NCI-H2227 (cell line): ENCODE data around the gene CDR2.
"Not testable (repeated sequence)": the region's sequence is repeated elsewhere in the genome, so short reads cannot be mapped to it uniquely, and the experiment has no call there.

Source experiments
- DNase-seq: peaks from one replicate; lab custom pipeline; 2025; ENCODE audit not compliant: unreplicated experiment; lab: John Stamatoyannopoulos, UW

The CDR2 gene

DNA sequence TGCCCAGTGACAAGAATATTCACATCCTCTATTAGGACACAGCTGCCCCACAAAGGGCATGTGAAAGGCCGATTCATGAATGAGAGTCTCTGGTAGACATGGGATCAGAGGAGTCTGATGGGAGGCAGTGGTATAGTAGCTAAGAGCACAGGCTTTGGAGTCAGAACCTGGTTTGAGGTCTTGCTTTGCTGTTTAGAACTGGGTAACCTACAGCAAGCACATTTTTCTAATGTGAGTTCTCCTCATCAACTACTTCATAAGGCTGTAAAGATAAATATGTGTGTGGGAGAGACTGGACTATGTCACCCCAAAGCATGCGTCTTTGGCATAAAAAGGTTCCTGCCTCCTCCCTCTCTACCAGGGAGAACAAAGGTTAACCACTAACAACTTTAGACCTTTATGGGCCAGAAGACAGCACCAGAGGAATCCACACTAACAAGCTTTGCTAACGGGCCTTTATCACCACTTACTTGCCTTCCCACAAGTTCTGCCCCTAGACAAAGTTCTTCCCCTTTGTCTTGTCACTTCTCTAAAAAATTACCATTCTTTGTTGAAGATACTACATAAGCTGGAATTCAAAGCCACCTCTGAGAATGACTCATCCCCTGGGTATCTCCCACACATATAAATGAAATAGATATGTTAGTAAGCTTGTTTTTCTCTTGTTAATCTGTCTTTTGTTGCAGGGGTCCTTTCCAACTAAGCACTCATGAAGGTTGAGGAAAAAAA is 21.1 kb downstream of the CDR2 start:
- no peak for DNase-seq

DNA sequence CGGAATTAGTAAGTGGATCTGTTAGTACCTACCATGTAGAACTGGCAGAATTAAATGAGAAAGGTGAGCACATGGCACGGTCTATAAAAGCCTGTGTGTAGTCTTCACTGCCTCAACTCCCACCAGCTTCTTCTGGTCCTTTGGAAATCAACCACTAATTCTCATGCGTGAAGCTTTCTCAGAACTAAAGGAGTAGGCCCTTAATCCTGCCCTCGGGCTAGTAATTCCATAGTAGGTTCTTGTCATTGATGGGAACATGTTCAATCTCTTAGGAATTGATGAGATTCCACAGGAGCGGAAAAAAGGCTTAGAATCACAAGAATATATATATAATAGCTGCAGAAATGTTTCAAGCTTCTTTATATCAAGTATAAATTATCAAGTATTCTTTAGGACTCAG is 21.7 kb downstream of the CDR2 start:
- DNase-seq = no peak

DNA sequence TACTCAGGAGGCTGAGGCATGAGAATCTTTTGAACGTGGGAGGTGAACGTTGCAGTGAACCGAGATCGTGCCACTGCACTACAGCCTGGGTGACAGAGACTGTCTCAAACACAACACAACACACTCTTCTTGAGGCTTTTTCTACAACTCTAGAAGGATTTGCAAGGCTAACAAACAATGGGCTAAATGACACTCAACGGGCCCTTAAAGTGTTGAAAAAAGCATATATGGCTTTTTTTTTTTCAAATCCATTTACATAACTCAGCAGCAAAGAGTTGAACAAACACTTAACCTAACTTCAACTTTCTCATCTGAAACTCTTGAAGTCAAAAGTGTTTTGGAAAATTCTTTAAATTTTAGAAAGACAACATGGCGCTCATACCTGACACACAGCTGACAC is 22.3 kb downstream of the CDR2 start:
- DNase-seq = no peak

DNA sequence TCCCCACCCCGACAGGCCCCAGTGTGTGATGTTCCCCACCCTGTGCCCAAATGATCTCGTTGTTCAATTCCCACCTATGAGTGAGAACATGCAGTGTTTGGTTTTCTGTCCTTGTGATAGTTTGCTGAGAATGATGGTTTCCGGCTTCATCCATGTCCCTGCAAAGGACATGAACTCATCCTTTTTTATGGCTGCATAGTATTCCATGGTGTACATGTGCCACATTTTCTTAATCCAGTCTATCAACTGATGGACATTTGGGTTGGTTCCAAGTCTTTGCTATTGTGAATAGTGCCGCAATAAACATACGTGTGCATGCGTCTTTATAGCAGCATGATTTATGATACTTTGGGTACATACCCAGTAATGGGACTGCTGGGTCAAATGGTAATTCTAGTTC is 23.4 kb downstream of the CDR2 start:
- DNase-seq = not testable (repeated sequence)

DNA sequence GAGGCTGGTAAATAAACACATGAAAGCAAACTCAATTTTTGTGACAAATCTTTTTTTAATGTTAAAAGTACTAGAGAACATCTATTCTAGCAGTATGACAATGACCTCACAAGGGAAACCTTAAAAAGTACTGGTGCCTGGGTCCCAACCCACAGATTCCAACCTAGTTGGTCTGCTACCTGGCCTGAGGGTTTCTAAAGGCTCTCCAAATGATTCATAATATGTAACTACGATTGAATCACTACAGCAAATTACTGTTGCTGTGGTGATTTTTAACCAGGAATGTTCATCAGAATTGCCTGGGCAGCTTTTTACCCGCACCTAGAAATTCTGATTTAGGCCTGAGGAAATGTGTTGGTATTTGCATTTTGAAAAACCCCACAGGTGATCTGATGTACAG is 26.1 kb downstream of the CDR2 start:
- DNase-seq = no peak

DNA sequence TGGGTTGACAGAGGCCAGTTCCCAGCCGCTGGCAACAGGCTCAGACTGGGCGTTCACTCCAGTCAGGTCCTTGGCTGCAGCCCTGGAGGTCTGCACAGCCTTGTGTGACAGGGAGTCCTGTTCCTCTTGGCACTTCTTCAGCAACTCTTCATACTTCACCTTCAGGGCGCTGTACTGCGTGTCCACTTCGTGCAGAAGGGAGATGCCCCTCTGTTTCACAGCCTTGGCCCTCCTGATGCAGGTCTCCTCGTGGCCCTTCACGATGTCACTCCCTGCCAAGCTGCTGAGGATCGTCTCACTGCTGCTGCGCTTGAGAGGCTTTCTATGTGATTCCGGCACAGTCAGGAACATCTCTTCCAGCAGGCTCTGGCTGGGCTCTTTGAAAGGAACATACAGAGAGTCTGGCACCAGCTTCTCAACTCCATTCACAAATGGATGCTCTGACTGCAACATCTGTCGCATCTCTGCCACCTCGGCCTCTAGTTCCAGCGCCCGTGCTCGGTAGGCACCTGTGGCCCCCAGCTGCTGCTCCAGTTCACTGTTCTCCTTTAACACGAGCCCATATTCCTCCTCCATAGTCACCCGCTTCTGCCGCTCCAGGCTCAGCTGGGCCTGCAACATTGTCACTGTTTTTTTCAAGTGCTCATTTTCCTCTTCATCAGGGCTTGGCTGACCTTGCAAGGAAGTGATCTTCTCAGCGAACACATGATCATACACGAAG is 27.2 kb downstream of the CDR2 start:
- DNase-seq = no peak

DNA sequence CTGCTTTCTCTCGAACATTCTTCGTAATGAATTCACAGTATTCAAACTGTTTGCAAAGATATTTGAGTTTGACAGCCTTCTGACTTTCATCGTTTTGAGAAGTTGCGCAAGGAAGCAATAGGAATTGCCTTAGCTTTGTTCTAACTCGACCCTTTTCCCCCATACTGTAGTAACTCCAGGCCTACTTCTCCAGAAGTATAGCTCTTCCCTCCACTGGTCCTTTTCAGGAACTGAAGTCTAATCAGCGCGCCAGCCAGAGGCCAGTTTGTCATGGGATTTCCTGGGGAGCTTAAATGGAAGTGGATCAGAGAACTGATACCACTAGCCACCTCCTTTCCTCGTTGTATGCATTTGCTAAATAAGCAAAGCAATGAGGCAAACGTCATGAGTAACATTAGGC is 27.9 kb downstream of the CDR2 start:
- no peak for DNase-seq

DNA sequence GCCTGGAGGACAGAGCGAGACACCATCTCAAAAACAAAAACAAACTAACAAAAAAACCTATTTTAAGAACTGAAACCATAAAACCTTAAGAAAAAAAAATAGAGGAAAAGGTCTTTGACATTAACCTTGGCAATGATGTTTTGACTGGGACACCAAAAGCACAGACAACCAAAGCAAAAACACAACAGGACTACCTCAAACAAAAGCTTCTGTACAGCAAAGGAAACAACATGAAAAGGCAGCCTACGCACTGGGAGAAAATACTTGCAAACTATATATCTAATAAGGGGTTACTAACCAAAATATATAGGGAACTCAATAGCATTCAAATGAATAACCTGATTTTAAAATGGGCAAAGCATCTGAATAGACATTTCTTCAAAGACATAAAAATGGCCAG is 32.3 kb downstream of the CDR2 start:
- no peak for DNase-seq

DNA sequence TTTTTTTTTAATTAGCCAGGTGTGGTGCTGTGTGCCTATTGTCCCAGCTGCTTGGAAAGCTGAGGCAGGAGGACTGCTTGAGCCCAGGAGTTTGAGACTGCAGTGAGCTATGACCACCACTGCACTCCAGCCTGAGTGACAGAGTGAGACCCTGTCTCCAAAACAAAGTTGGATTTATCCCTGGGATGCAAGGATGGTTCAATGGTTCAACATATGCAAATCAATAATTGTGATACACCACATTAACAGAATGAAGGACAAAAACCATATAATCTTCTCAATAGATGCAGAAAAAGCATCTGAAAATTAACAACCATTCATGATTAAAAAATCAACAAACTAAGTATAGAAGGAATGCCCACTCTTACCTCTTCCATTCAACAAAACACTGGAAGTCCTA is 33.5 kb downstream of the CDR2 start:
- no peak for DNase-seq

DNA sequence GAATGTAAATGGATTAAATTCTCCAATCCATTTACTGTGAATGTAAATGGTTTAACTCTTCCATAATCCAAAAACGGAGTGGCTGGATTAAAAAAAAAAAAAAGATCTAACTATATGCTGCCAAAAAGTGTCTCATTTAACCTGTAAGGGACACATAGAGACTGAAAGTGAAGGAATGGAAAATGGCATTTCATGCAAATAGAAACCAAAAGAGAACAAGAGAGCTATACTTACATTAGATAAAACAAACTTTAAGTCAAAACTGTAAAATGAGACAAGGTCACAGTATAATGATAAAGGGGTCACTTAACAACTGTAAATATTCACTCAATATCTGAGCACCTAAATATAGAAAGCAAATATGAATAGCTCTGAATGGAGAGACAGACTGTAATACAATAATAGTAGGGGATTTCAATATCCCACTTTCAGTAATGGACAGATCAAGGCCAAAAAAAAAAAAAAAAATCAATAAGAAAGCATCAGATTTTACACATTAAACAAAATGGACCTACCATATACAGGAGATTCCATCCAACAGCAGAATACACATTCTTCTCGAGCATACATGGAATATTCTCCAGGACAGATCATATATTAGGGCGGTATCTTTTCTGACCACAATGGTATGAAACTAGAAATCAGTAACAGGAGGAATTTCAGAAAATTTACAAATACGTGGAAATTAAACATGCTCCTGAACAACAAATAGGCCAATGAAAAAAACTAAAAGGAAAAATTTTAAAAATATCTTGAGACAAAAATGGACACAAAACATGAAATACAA is 36.4 kb downstream of the CDR2 start:
- DNase-seq = no peak

DNA sequence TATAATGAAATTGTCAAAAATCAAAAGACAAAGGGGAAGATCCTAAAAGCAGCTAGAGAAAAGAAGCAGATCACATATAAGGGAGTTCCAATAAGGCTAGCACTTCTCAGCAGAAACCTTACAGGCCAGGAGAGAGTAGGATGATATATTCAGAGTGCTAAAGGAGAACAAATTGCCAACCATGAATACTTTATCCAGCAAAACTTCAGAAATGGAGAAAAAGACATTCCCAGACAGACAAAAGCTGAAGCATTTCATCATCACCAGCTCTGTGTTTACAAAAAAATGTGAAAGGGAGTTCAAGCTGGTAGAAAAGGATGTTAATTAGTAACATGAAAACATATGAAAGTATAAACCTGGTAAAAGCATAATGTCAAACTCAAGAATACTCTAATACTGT is 37.4 kb downstream of the CDR2 start:
- no peak for DNase-seq

DNA sequence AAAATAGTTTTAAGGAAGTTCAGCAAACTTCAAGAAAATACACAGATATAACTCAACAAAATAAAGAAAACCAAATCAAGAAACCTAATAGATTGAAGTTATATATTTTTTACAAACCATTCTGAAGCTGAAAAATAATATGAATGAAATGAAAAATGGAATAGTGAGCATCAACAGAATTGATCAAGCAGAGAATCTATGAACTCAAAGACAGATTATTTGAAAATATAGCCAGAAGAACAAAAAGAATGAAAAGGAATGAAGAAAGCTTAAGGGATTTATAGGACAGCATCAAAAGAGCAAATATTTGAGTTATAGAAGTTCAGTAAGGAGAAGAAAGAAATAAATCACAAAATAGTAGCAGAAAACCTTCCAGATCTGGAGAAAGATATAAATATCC is 37.8 kb downstream of the CDR2 start:
- no peak for DNase-seq

DNA sequence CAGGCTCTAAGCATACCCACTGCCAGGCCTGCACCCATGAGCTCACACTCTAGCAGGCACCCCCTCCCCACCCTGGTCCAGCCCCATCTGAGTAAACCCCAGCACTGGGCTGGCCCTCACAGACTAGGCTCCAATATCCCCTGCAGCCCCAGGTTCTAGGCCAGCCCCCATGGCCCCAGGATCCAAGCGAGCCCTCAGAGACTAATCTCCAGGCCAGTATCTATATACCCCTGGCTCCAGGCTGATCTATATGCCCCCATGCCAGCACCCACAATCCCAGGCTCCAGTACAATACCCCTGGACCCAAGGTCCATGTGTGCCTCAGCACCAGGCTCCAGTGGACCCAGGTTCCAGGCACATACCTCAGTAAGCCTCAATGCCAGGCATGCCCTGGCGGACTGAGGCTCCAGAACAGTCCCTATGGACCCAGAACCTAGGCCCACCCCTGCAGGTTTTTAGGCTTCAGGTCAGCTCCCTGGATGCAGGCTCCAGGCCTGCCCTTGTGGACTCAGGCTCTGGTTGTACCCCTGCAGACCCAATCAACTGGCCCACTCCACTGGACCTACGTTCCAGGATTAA is 38.7 kb downstream of the CDR2 start:
- DNase-seq = no peak

DNA sequence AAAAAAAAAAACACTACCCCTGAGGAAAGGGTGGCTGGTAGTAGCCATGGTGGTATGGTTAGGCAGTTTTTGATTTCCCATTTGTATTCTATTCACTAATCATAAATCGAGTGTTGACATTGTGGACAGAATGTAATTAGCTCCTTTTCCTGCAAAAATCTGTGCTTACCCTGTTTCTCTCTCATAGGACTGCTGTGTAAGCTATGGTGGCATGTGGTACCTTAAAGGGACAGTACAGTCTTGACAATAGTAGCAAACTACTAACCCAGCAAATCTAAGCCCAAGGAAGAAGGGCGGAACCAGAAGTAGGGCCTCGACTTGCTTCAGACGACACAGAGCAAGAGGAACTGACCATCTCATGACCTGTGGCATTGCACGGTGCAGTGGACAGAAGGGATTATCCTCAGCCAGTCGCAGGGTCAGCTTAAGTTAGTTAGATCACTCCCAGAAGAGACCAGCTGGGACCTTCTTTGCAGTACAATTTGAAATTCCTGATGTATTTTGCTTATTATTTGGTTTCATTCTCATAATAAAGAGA is 40.9 kb downstream of the CDR2 start:
- no peak for DNase-seq

DNA sequence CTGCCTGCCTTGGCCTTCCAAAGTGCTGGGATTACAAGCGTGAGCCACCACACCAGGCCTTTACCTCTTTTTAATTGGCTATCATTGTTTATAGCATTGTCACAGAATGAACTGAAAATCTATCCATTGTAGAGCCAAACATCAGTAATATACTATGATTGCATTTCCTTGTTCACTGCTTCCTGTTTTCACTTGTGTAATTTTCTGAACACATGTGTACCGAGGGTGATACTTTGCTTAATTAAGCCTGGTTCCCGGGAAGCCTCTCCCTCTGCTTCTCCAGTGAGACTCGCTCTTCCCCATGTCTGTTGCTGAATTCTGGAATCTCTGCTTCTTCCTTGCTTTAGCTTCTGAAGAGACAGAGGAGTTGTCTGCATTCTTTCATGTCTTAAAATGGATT is 44.1 kb downstream of the CDR2 start:
- no peak for DNase-seq

DNA sequence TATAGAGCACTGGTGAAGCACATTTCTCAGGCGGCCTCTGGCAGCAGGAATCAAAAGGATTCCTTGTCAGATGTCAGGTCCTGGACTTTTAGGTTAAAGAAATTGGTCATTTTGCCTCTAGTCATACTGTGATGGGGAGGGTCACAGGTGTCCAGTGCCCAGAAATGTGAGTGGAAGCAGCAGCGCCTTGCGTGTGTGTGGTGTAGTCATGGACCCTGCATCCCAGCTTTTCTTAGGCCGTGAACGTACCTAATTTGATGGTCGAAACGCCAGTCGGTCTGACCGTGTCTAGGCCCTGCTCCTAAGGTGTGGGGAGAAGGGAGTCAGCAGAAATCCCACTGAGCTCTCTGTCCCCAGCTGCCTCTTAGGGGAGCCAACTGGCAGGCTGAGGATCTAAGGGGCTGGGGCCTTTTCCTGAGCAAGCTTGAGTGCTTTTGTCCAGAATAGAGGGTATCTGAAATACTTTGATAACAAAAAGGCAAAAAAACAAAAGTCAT is 45.2 kb downstream of the CDR2 start:
- no peak for DNase-seq

DNA sequence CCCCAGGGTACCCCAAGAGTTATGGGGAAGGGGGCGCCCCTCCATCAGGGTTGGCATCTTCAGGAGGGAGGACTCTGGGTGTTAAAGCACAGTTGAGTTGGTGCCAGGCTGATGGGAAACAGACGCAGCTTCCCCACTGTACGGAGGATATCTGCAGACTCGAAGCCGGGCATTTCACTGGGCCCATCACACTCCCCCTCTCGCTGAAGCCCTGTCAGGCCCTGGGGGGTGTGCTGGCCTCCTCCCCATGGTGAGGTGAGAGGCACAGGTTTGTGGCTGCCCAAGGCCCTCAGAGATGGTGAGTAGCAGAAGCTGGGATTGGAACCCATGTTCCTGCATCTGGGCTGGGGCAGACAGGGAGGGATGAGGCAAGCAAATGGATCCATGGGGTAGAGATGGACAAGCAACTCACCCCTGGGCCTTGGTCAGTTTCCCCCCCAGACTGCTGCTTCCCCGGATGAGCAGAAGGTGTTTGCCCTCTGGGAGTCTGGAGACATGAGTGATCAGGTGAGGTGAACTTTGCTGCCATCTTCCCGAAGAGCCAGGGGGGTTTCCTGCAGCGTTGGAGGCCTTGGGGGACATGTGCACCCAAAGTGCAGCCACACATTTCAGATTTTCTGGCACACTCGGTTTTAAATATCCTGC is 46.2 kb downstream of the CDR2 start:
- DNase-seq = no peak

DNA sequence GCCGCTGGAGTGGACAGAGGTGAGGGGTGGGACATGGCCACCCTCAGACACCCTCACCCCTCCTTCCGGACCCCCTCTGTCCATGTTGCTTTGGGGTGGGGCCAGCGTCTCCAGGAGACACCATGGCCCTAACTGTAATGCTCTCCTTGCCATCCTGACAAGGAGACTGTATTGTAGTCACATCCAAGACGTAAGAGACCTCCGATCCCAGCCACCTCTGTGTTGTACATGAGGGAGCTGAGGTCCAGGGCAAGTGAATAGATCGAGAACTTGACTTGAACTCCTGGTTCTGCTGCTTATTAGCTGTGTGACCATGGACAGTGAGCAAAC is 47.0 kb downstream of the CDR2 start:
- no peak for DNase-seq

DNA sequence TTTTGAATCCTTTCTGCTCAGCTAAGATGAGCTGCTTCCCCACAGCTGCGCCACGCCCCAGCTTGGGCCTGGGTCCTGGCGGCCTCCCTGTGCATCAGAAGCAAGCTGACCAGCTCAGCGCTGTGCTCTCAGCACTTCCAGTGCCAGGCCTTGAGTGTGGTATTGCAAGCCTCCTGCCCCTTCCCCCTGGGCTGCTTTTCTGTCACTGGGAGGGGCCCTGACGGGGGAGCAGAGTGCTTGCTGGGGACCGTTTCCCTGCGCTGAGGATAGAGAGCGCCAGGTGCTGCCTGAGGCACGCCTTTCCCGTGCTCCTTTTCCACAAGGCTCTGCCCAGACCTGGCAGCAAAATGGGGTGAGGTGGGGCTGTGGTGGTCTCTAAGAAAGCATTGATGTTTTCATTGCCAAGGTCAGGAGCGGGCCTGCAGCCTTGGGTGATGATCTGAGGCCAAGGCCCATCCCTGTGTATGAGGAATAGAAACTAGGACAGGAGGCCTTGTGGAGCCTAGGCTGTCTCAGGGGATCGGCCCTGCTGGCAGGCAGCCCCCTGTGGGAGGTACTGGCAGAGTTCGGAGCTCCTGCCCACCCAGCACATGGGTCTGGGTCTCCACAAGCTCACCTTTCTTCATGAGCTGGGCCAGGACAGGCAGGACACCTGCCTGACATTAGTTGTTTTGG is 47.5 kb downstream of the CDR2 start:
- DNase-seq = no peak

DNA sequence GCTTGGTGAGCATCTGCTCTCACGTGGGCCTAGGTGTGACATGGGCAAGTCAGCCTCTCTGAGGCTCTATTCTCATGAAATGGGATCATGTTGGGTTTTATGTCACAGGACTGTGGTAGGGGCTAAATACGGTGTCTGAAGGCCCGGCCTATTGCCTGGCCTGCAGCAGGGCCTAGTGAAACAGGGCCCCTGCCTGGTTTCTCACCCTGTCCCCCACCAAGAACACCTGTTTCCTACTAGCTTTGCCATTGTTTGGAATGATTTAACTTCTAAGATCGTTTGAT is 48.1 kb downstream of the CDR2 start:
- DNase-seq = no peak
